HCT116 (cell line): ENCODE measurements around the gene BRD3OS. TPM values are rescaled to one million over a fixed set of nuclear protein-coding genes. Genes with fewer than 3 reads are reported as not detected.

Experiments used
- ATAC-seq: fragments of 200-7000 bp; cut with Tn5 transposase; 2 replicates; pipeline ENCODE4 v1.9.1; 2020; ENCODE audit warnings: mild to moderate bottlenecking, moderate library complexity
- BruUV-seq: library from RNA; stranded (reverse); fragments of 400-500 nt; replicated peaks from 2 replicates; lab custom pipeline; 2021; lab: Mats Ljungman, UMichigan
- CTCF ChIA-PET: fragments of 300-600 bp; sonication (Branson Sonifier 250); formaldehyde crosslinking; loops from one replicate; lab custom pipeline; 2021; ENCODE audit warnings: antibody characterized with exemption; lab: Charles Lee
- POLR2A ChIA-PET: fragments of 300-600, 350-600 bp; sonication (Branson Sonifier 250); formaldehyde crosslinking; loops from one replicate; lab custom pipeline; 2021; ENCODE audit warnings: antibody characterized with exemption; lab: Charles Lee
- RAD21 ChIA-PET, 2 experiments: fragments of 300-600 bp; sonication (Branson Sonifier 250); formaldehyde crosslinking; loops; one replicate each; lab custom pipeline; 2023; ENCODE audit warnings: low total read pairs in 2 of 2; ENCODE audit not compliant: uncharacterized antibody in 2 of 2, unreplicated experiment in 2 of 2, low non-redundant PET in 1 of 2; lab: Charles Lee
- DNase-seq: peaks from one replicate; pipeline ENCODE4 v3.0.0-alpha.2; 2010; ENCODE audit warnings: low read depth, low spot score
- H2AFZ ChIP-seq: fragments of 200-600 bp; shearing (Covaris generic), sonication (generic); 2 replicates; pipeline ENCODE4 v1.6.1; 2017; ENCODE audit warnings: low read depth, mixed run types, mixed read lengths, antibody characterized with exemption, low read length; ENCODE audit not compliant: poor library complexity, severe bottlenecking
- H3K27ac ChIP-seq: 2 replicates; pipeline ENCODE4 v1.5.1; 2012; ENCODE audit warnings: low read depth, low read length
- H3K27me3 ChIP-seq: fragments of 200-600 bp; sonication (generic); 2 replicates; pipeline ENCODE4 v1.6.1; 2016; ENCODE audit warnings: mixed run types, low read length, mixed read lengths; ENCODE audit not compliant: insufficient read depth
- H3K36me3 ChIP-seq, 2 experiments: fragments of 200-500 bp in 1 of 2; fragments of 200-600 bp in 1 of 2; sonication (Bioruptor generic) in 1 of 2; sonication (generic) in 1 of 2; 2 replicates each; pipeline versions ENCODE4 v1.5.1 to v1.6.1; 2014 to 2016; ENCODE audit warnings: low read length in 2 of 2, inconsistent platforms in 1 of 2, mixed read lengths in 1 of 2, mixed run types in 1 of 2; ENCODE audit not compliant: insufficient read depth in 2 of 2, control insufficient read depth in 1 of 2
- H3K4me1 ChIP-seq, 2 experiments: fragments of 200-600 bp in 1 of 2; sonication (generic) in 1 of 2; 2 replicates each; pipeline versions ENCODE4 v1.5.1 to v1.6.1; 2012 to 2017; ENCODE audit warnings: low read length in 2 of 2, inconsistent platforms in 1 of 2, mild to moderate bottlenecking in 1 of 2, mixed read lengths in 1 of 2, mixed run types in 1 of 2, moderate library complexity in 1 of 2; ENCODE audit not compliant: insufficient read depth in 2 of 2, control insufficient read depth in 1 of 2
- H3K4me2 ChIP-seq: fragments of 200-600 bp; sonication (generic); 2 replicates; pipeline ENCODE4 v1.6.1; 2017; ENCODE audit warnings: mixed run types, low read length, mixed read lengths
- H3K4me3 ChIP-seq, 2 experiments: fragments of 200-600 bp in 1 of 2; sonication (generic) in 1 of 2; replicated peaks in 1 of 2; 2 replicates each; pipeline ENCODE4 v1.5.1; 2011 to 2016; ENCODE audit warnings: low read length in 2 of 2, control low read depth in 1 of 2, low read depth in 1 of 2, mild to moderate bottlenecking in 1 of 2, mixed read lengths in 1 of 2, mixed run types in 1 of 2
- H3K79me2 ChIP-seq: fragments of 200-600 bp; sonication (generic); 2 replicates; pipeline ENCODE4 v1.6.1; 2017; ENCODE audit warnings: mild to moderate bottlenecking, mixed run types, low read length, moderate library complexity, mixed read lengths; ENCODE audit not compliant: insufficient read depth
- H3K9ac ChIP-seq: fragments of 200-600 bp; sonication (generic); 2 replicates; pipeline ENCODE4 v1.6.1; 2016; ENCODE audit warnings: low read length, mixed read lengths
- H3K9me2 ChIP-seq: fragments of 200-600 bp; sonication (generic), shearing (Covaris generic); 2 replicates; pipeline ENCODE4 v1.6.1; 2017; ENCODE audit warnings: mixed run types, mild to moderate bottlenecking, moderate library complexity; ENCODE audit not compliant: insufficient read depth
- H3K9me3 ChIP-seq, 2 experiments: fragments of 200-500 bp in 1 of 2; fragments of 200-600 bp in 1 of 2; sonication (Bioruptor generic) in 1 of 2; sonication (generic) in 1 of 2; 2 replicates each; pipeline ENCODE4 v1.6.1; 2014 to 2017; ENCODE audit warnings: low read length in 2 of 2, mixed read lengths in 2 of 2, inconsistent platforms in 1 of 2, low read depth in 1 of 2, mild to moderate bottlenecking in 1 of 2, mixed run types in 1 of 2, moderate library complexity in 1 of 2; ENCODE audit not compliant: control insufficient read depth in 1 of 2, insufficient read depth in 1 of 2
- H4K20me1 ChIP-seq: fragments of 200-600 bp; sonication (generic), shearing (Covaris generic); 2 replicates; pipeline ENCODE4 v1.6.1; 2017; ENCODE audit warnings: mixed run types, mild to moderate bottlenecking, moderate library complexity; ENCODE audit not compliant: insufficient read depth
- CBX3 ChIP-seq: IDR thresholded peaks from 2 replicates; pipeline ENCODE4 v1.6.1; 2012; ENCODE audit warnings: low read depth
- CEBPB ChIP-seq: IDR thresholded peaks from 2 replicates; pipeline ENCODE4 v1.6.1; 2012; ENCODE audit warnings: low read depth
- CTCF ChIP-seq, 3 experiments: fragments of 200-600 bp in 1 of 3; sonication (generic) in 1 of 3; IDR thresholded peaks in 2 of 3; conservative IDR thresholded peaks in 1 of 3; 2 replicates each; pipeline ENCODE4 v1.5.1; 2012 to 2017; ENCODE audit warnings: low read depth in 2 of 3, low read length in 2 of 3, antibody characterized with exemption in 1 of 3, borderline replicate concordance in 1 of 3, control low read depth in 1 of 3, mild to moderate bottlenecking in 1 of 3, mixed read lengths in 1 of 3, mixed run types in 1 of 3, moderate library complexity in 1 of 3; ENCODE audit not compliant: insufficient read depth in 1 of 3
- EGR1 ChIP-seq: IDR thresholded peaks from 2 replicates; pipeline ENCODE4 v1.6.1; 2012; ENCODE audit warnings: low read depth
- ELF1 ChIP-seq: IDR thresholded peaks from 2 replicates; pipeline ENCODE4 v1.6.1; 2012; ENCODE audit warnings: low read depth, borderline replicate concordance
- EZH2 ChIP-seq: fragments of 200-600 bp; sonication (generic); IDR thresholded peaks from 2 replicates; pipeline ENCODE4 v1.6.1; 2017; ENCODE audit warnings: antibody characterized with exemption, mixed run types
- EZH2phosphoT487 ChIP-seq: fragments of 200-600 bp; IDR thresholded peaks from 2 replicates; pipeline ENCODE4 v1.6.1; 2018; ENCODE audit warnings: antibody characterized with exemption, borderline replicate concordance
- MAX ChIP-seq: IDR thresholded peaks from 2 replicates; pipeline ENCODE4 v1.6.1; 2012
- POLR2AphosphoS5 ChIP-seq: IDR thresholded peaks from 2 replicates; pipeline ENCODE4 v1.6.1; 2011; ENCODE audit warnings: mild to moderate bottlenecking, low read depth, low read length, moderate library complexity
- SP1 ChIP-seq: IDR thresholded peaks from 2 replicates; pipeline ENCODE4 v1.6.1; 2012; ENCODE audit warnings: low read depth
- SRF ChIP-seq: IDR thresholded peaks from 2 replicates; pipeline ENCODE4 v1.6.1; 2012; ENCODE audit warnings: low read depth
- TCF7L2 ChIP-seq: IDR thresholded peaks from 2 replicates; pipeline ENCODE4 v1.7.0; 2011; ENCODE audit warnings: borderline replicate concordance, inconsistent platforms; ENCODE audit not compliant: insufficient read depth, insufficient read length; ENCODE audit errors: extremely low read depth
- ZBTB33 ChIP-seq: IDR thresholded peaks from 2 replicates; pipeline ENCODE4 v1.6.1; 2011; ENCODE audit warnings: mild to moderate bottlenecking, low read length, moderate library complexity; ENCODE audit not compliant: insufficient replicate concordance; ENCODE audit errors: extremely low read depth
- ZFX ChIP-seq: fragments of 450-650 bp; IDR thresholded peaks from 2 replicates; pipeline ENCODE4 v1.6.1; 2017
- ZNF274 ChIP-seq: fragments of 200-500 bp; sonication (Bioruptor generic); IDR thresholded peaks from 2 replicates; pipeline ENCODE4 v1.6.1; 2014; ENCODE audit warnings: mild to moderate bottlenecking, low read depth, low read length, inconsistent platforms
- intact Hi-C: fragments of 100-400 bp; cut with micrococcal nuclease; formaldehyde crosslinking; loops from 2 replicates; pipeline ENCODE4 v1.10.0; 2022
- total RNA-seq: library from RNA; stranded (reverse); gene quantifications from one replicate; pipeline ENCODE4 v1.2.1, GENCODE V29; 2021; ENCODE audit not compliant: unreplicated experiment

Gene BRD3OS
- total RNA-seq, 1 experiment from 2014 or later, result 17.0 TPM

GRCh38 chr9:134026981-134027380 is 1.7 kb downstream of the BRD3OS start:
- H3K79me2 ChIP-seq, result no peaks in the 10 kb centered on the region; the same call in 1 of the 2 replicates
- ATAC-seq (no peak), DNase-seq (no peak)
- no peaks in the 10 kb centered on the region for H3K27me3 ChIP-seq
- H3K9ac ChIP-seq, result no peak overlapping the region
- no peak overlapping the region for H3K27ac ChIP-seq
- BruUV-seq, result TSS peak; percentile 49
- no peaks in the 10 kb centered on the region for H3K9me2 ChIP-seq
- peaks cover 3 to 17% of the 10 kb centered on the region in 2 experiments; a peak in 3 of 4 replicates for H3K4me1 ChIP-seq
- ChIA-PET CTCF (interaction anchor here (2.7 kb wide), 1 partner anchor 33 kb away, joined by 27 read pairs; no protein-coding TSS in a partner anchor), POLR2A (no interaction called here), RAD21 (no interaction called here)
- intact Hi-C loops, result no loop called here
- H3K4me3 ChIP-seq, result no peak overlapping the region
- peaks cover 3 to 4% of the 10 kb centered on the region in 2 experiments; a peak in 2 of 4 replicates for H3K36me3 ChIP-seq
- no peak for TF ChIP-seq EGR1
- TF ChIP-seq POLR2AphosphoS5, result no peak
- no peak for TF ChIP-seq ZBTB33
- TF ChIP-seq MAX, result no peak
- no peak for TF ChIP-seq SP1
- H3K4me2 ChIP-seq, result no peak overlapping the region
- H2AFZ ChIP-seq, result no peak overlapping the region
- H4K20me1 ChIP-seq, result no peaks in the 10 kb centered on the region
- no peaks in the 10 kb centered on the region for H3K9me3 ChIP-seq

- ATAC-seq (no peak), DNase-seq (no peak)
- H3K36me3 ChIP-seq, result peaks cover 3 to 4% of the 10 kb centered on the region in 2 experiments; a peak in 2 of 4 replicates
- no peaks in the 10 kb centered on the region for H3K9me2 ChIP-seq
- CTCF ChIA-PET, result no interaction called here
- intact Hi-C loops, result no loop called here
- H3K79me2 ChIP-seq, result no peaks in the 10 kb centered on the region; the same call in 1 of the 2 replicates
- no peak overlapping the region for H3K27ac ChIP-seq
- H4K20me1 ChIP-seq, result no peaks in the 10 kb centered on the region
- no TSS peak for BruUV-seq
- H3K9ac ChIP-seq, result no peak overlapping the region
- POLR2A ChIA-PET, result no interaction called here
- peaks cover 3 to 17% of the 10 kb centered on the region in 2 experiments; a peak in 3 of 4 replicates for H3K4me1 ChIP-seq
- RAD21 ChIA-PET, result no interaction called here
- H3K9me3 ChIP-seq, result no peaks in the 10 kb centered on the region
- no peaks in the 10 kb centered on the region for H3K27me3 ChIP-seq
- H3K4me3 ChIP-seq, result no peak overlapping the region
- no peak overlapping the region for H3K4me2 ChIP-seq
- H2AFZ ChIP-seq, result no peak overlapping the region
- TF ChIP-seq CTCF (IDR thresholded peaks at IDR 0.05 in 2 of 3, conservative IDR thresholded peaks at IDR 0.05 in 1 of 3; ENCODE audit: borderline replicate concordance in 1 of 3, insufficient read depth in 1 of 3, low read depth in 2 of 3, low read length in 2 of 3) (no peak), ELF1 (no peak), TCF7L2 (no peak), EGR1 (no peak), POLR2AphosphoS5 (no peak), EZH2 (no peak), ZFX (no peak), CEBPB (no peak), ZNF274 (no peak), SP1 (no peak), SRF (no peak), EZH2phosphoT487 (no peak), CBX3 (no peak)
Measured at GRCh38 chr9:134027561-134027960, 2.3 kb downstream of the BRD3OS start.
